Osteoblast (primary cell): ENCODE results near the gene PES1. TPM values are rescaled to one million over a fixed set of nuclear protein-coding genes. Genes with fewer than 3 reads are reported as not detected.
A peak's percentile ranks its signal among the peaks of the same experiment; 100 is the strongest.

Source experiments
- DNase-seq: peaks from one replicate; pipeline ENCODE4 v3.0.0; 2011; ENCODE audit warnings: low spot score, mixed read lengths; ENCODE audit not compliant: insufficient read length; ENCODE audit errors: missing footprints
- H2AFZ ChIP-seq: 2 replicates; pipeline ENCODE4 v1.6.0; 2011; ENCODE audit warnings: mild to moderate bottlenecking, low read length
- H3K27ac ChIP-seq: 2 replicates; pipeline ENCODE4 v1.5.1; 2011; ENCODE audit warnings: mild to moderate bottlenecking, low read depth, low read length, moderate library complexity
- H3K27me3 ChIP-seq: 2 replicates; pipeline ENCODE4 v1.6.0; 2012; ENCODE audit warnings: mild to moderate bottlenecking, control low read depth, inconsistent platforms, low read length, moderate library complexity; ENCODE audit not compliant: insufficient read depth
- H3K36me3 ChIP-seq: 2 replicates; pipeline ENCODE4 v1.5.1; 2011; ENCODE audit warnings: mild to moderate bottlenecking, low read length, control low read depth, moderate library complexity; ENCODE audit not compliant: insufficient read depth
- H3K4me1 ChIP-seq: 2 replicates; pipeline ENCODE4 v1.5.1; 2011; ENCODE audit warnings: mild to moderate bottlenecking, low read length, control low read depth, moderate library complexity; ENCODE audit not compliant: insufficient read depth
- H3K4me2 ChIP-seq: 2 replicates; pipeline ENCODE4 v1.6.0; 2011; ENCODE audit warnings: mild to moderate bottlenecking, low read length; ENCODE audit not compliant: insufficient read depth
- H3K4me3 ChIP-seq: fragments of 200-600 bp; sonication (generic); 3 replicates; pipeline ENCODE4 v1.5.1; 2012; ENCODE audit warnings: mild to moderate bottlenecking, low read length, inconsistent platforms; ENCODE audit not compliant: insufficient read depth
- H3K79me2 ChIP-seq: 2 replicates; pipeline ENCODE4 v1.6.0; 2012; ENCODE audit warnings: mild to moderate bottlenecking, low read length, control low read depth, inconsistent platforms; ENCODE audit not compliant: insufficient read depth
- H3K9me3 ChIP-seq: 2 replicates; pipeline ENCODE4 v1.5.1; 2011; ENCODE audit warnings: low read depth, low read length, control low read depth
- H4K20me1 ChIP-seq: 2 replicates; pipeline ENCODE4 v1.6.0; 2012; ENCODE audit warnings: mild to moderate bottlenecking, low read length, control low read depth; ENCODE audit not compliant: insufficient read depth
- total RNA-seq: library from RNA; depleted of rRNA; stranded (reverse); fragments of >200 nt; gene quantifications from 2 replicates; pipeline ENCODE4 v1.2.3, GENCODE V29; 2012
- TF ChIP-seq, protein P1 (sequence below): IDR thresholded peaks from 2 replicates; pipeline ENCODE4 v1.5.1; 2011; ENCODE audit warnings: mild to moderate bottlenecking, low read depth, low read length, moderate library complexity; ENCODE audit errors: extremely low read depth

Gene PES1
- total RNA-seq, 1 donor, result 64.8 TPM

DNA sequence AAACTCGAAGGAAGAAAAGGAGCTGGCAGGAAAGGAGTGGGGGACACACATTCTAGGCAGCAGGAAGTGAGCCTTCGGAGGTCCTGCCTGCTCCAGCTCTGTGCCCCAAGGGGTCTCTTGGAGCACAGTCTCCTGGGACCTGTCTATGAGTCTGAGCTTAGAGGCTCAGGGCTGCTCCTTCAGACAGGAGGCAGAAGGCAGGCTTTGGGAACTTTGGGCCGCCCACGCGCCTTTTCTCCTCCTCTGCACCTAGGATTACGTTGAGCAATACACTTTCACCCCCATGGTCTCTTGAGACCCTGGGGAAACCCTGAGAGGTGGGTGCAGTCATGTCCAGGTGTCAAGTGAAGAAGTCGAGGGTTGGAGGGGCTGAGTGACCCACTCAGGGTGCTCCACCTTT lies 16.2 kb upstream of the PES1 start:
- peaks cover 31% of the 10 kb centered on the region for H3K4me1 ChIP-seq
- H3K4me2 ChIP-seq, result no peak overlapping the region
- no peaks in the 10 kb centered on the region for H3K9me3 ChIP-seq
- H2AFZ ChIP-seq, result no peak overlapping the region
- H3K79me2 ChIP-seq, result no peaks in the 10 kb centered on the region
- no peaks in the 10 kb centered on the region for H3K36me3 ChIP-seq
- no peak overlapping the region for H3K27ac ChIP-seq
- DNase-seq, result peak; percentile 5
- no peaks in the 10 kb centered on the region for H3K27me3 ChIP-seq
- TF ChIP-seq, protein P1, sequence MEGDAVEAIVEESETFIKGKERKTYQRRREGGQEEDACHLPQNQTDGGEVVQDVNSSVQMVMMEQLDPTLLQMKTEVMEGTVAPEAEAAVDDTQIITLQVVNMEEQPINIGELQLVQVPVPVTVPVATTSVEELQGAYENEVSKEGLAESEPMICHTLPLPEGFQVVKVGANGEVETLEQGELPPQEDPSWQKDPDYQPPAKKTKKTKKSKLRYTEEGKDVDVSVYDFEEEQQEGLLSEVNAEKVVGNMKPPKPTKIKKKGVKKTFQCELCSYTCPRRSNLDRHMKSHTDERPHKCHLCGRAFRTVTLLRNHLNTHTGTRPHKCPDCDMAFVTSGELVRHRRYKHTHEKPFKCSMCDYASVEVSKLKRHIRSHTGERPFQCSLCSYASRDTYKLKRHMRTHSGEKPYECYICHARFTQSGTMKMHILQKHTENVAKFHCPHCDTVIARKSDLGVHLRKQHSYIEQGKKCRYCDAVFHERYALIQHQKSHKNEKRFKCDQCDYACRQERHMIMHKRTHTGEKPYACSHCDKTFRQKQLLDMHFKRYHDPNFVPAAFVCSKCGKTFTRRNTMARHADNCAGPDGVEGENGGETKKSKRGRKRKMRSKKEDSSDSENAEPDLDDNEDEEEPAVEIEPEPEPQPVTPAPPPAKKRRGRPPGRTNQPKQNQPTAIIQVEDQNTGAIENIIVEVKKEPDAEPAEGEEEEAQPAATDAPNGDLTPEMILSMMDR, result no peak
- no peak overlapping the region for H3K4me3 ChIP-seq
- H4K20me1 ChIP-seq, result no peaks in the 10 kb centered on the region

DNA sequence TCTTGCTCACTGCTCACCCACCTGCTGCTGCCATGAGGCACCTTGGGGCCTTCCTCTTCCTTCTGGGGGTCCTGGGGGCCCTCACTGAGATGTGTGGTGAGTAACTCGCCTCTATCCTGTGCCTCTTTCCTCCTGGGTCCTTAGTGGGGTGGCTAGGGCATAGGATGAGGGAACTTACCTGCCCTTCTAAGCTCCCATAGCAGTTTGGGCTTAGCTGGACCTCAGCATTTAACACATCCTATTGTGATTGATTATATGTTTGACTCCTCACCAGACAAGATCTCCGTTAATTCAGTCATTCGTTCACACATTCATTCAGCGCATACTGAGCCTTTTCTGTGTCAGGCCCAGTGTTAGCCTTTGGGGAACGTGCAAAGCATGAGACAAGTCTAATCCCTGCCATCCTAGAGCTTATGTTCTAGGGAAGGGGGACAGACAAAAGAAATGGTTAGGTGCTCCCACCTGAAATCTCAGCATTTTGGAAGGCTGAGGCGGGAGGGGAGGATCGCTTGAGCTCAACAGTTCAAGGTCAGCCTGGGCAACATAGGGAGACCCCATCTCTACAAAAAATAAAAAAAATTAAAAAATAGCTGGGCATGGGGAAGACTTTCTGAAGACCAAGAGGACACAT lies 15.7 kb upstream of the PES1 start:
- peak overlapping the region; percentile 100 for H2AFZ ChIP-seq
- H3K9me3 ChIP-seq, result no peaks in the 10 kb centered on the region
- H3K27me3 ChIP-seq, result no peaks in the 10 kb centered on the region
- H3K4me3 ChIP-seq, result peak overlapping the region; percentile 91
- TF ChIP-seq, protein P1, result no peak
- H3K36me3 ChIP-seq, result no peaks in the 10 kb centered on the region
- H3K4me1 ChIP-seq, result peaks cover 31% of the 10 kb centered on the region
- no peaks in the 10 kb centered on the region for H3K79me2 ChIP-seq
- no peak for DNase-seq
- H4K20me1 ChIP-seq, result no peaks in the 10 kb centered on the region
- H3K27ac ChIP-seq, result peak overlapping the region; percentile 19
- peak overlapping the region; percentile 100 for H3K4me2 ChIP-seq

DNA sequence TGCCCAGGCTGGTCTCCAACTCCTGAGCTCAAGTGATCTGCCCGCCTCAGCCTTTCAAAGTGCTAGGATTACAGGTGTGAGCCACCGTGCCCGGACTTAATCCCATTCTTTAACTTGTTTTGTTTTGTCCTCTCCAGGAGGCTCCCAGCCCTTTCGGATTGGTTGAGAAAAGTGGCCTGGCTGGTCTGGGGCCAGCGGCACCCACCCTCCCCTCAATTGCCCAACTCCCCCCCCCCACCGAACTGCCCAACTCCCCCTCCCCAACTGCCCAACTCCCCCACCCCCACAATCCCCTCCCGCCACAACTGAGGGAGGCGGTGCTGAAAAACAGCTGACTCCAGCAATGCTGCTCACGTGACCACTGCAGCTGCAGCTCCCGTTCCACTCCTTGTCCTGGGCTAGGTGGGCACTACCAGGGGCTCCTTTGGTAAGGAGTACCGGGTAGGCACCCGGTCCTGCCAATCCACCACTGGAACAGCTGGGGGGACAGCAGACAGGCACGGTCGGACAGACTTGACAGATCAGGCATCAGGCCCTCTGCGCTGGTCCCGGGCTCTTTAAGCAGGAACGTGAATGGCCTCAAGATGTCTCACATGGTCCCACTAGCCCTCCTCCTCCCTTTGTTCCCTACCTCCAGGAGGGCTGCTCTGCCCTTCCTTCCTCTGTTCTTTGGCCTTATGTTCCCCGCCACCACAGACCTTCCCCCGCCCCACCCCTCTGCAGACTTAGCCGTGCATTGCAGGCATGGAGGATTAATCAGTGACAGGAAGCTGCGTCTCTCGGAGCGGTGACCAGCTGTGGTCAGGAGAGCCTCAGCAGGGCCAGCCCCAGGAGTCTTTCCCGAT lies 15.0 kb upstream of the PES1 start, which contains the start of gene TCN2:
Gene TCN2, plus strand, starts transcription at position 720 of the 845 bp plus-strand sequence. CDS start 158 bp downstream, outside the sequence.
- Histone ChIP-seq H2AFZ (peak within 1 kb of the TSS; percentile 100), H3K9me3 (no peaks in the 10 kb centered on the region), H3K36me3 (no peaks in the 10 kb centered on the region), H3K79me2 (no peaks in the 10 kb centered on the region), H3K4me1 (peaks cover 31% of the 10 kb centered on the region), H3K27ac (peak within 1 kb of the TSS; percentile 63), H3K27me3 (no peaks in the 10 kb centered on the region), H3K4me3 (peak within 1 kb of the TSS; percentile 91), H4K20me1 (no peaks in the 10 kb centered on the region), H3K4me2 (peak within 1 kb of the TSS; percentile 100)
- peak; percentile 86 for DNase-seq
- TF ChIP-seq, protein P1, result no peak
